Measurements from ENCODE around the gene PTPRD.

Gene PTPRD

GRCh38 chr9:8280811-8281210 is 2332.0 kb downstream of the PTPRD start:
- Histone ChIP-seq H3K36me3 (ENCODE audit: control insufficient read depth, low read length) (no peaks in the 10 kb centered on the region), H3K27ac (ENCODE audit: low read depth, low read length) (no peak overlapping the region), H3K9me3 (ENCODE audit: control insufficient read depth, insufficient read depth, low read length) (no peaks in the 10 kb centered on the region), H3K9me2 (replicated peaks; ENCODE audit: control insufficient read depth, low read length) (no peaks in the 10 kb centered on the region), H3F3A (ENCODE audit: control insufficient read depth, insufficient read depth) (no peaks in the 10 kb centered on the region), H3K4me3 (ENCODE audit: low read length) (no peak overlapping the region), H3K27me3 (ENCODE audit: control insufficient read depth, low read length) (no peaks in the 10 kb centered on the region), H4K20me1 (ENCODE audit: control insufficient read depth, insufficient read depth, low read depth, low read length) (no peaks in the 10 kb centered on the region), H3K79me2 (ENCODE audit: control insufficient read depth, low read length) (no peaks in the 10 kb centered on the region), H3K4me2 (ENCODE audit: low read length) (no peak overlapping the region), H3K4me1 (ENCODE audit: control insufficient read depth, low read length) (no peaks in the 10 kb centered on the region)
- no peak for TF ChIP-seq EZH2phosphoT487 (IDR thresholded peaks at IDR 0.05; ENCODE audit: borderline replicate concordance, low read length)
- no peak for TF ChIP-seq CTCF (IDR thresholded peaks at IDR 0.05; ENCODE audit: low read depth, low read length, poor library complexity, severe bottlenecking)

- Histone ChIP-seq H3K9me3 (ENCODE audit: control insufficient read depth, insufficient read depth, low read length) (no peaks in the 10 kb centered on the region), H3K4me1 (ENCODE audit: control insufficient read depth, low read length) (no peaks in the 10 kb centered on the region), H3K4me2 (ENCODE audit: low read length) (no peak overlapping the region), H3K79me2 (ENCODE audit: control insufficient read depth, low read length) (no peaks in the 10 kb centered on the region), H3K27ac (ENCODE audit: low read depth, low read length) (no peak overlapping the region), H3K9me2 (replicated peaks; ENCODE audit: control insufficient read depth, low read length) (no peaks in the 10 kb centered on the region), H3K36me3 (ENCODE audit: control insufficient read depth, low read length) (no peaks in the 10 kb centered on the region), H3K4me3 (ENCODE audit: low read length) (no peak overlapping the region), H3F3A (ENCODE audit: control insufficient read depth, insufficient read depth) (no peaks in the 10 kb centered on the region), H4K20me1 (ENCODE audit: control insufficient read depth, insufficient read depth, low read depth, low read length) (no peaks in the 10 kb centered on the region), H3K27me3 (ENCODE audit: control insufficient read depth, low read length) (no peaks in the 10 kb centered on the region)
- no peak for TF ChIP-seq CTCF (IDR thresholded peaks at IDR 0.05; ENCODE audit: low read depth, low read length, poor library complexity, severe bottlenecking)
- TF ChIP-seq EZH2phosphoT487 (IDR thresholded peaks at IDR 0.05; ENCODE audit: borderline replicate concordance, low read length), result no peak
Observed at GRCh38 chr9:8278048-8278447, 2334.8 kb downstream of the PTPRD start.

GRCh38 chr9:8270235-8270634 is 2342.6 kb downstream of the PTPRD start:
- Histone ChIP-seq H3K36me3 (ENCODE audit: control insufficient read depth, low read length) (no peaks in the 10 kb centered on the region), H3F3A (ENCODE audit: control insufficient read depth, insufficient read depth) (no peaks in the 10 kb centered on the region), H3K4me3 (ENCODE audit: low read length) (no peak overlapping the region), H3K9me3 (ENCODE audit: control insufficient read depth, insufficient read depth, low read length) (no peaks in the 10 kb centered on the region), H3K27me3 (ENCODE audit: control insufficient read depth, low read length) (no peaks in the 10 kb centered on the region), H3K79me2 (ENCODE audit: control insufficient read depth, low read length) (no peaks in the 10 kb centered on the region), H3K27ac (ENCODE audit: low read depth, low read length) (no peak overlapping the region), H3K9me2 (replicated peaks; ENCODE audit: control insufficient read depth, low read length) (no peaks in the 10 kb centered on the region), H3K4me1 (ENCODE audit: control insufficient read depth, low read length) (no peaks in the 10 kb centered on the region), H4K20me1 (ENCODE audit: control insufficient read depth, insufficient read depth, low read depth, low read length) (no peaks in the 10 kb centered on the region), H3K4me2 (ENCODE audit: low read length) (no peak overlapping the region)
- TF ChIP-seq CTCF (IDR thresholded peaks at IDR 0.05; ENCODE audit: low read depth, low read length, poor library complexity, severe bottlenecking) (no peak), EZH2phosphoT487 (IDR thresholded peaks at IDR 0.05; ENCODE audit: borderline replicate concordance, low read length) (no peak)

DNA sequence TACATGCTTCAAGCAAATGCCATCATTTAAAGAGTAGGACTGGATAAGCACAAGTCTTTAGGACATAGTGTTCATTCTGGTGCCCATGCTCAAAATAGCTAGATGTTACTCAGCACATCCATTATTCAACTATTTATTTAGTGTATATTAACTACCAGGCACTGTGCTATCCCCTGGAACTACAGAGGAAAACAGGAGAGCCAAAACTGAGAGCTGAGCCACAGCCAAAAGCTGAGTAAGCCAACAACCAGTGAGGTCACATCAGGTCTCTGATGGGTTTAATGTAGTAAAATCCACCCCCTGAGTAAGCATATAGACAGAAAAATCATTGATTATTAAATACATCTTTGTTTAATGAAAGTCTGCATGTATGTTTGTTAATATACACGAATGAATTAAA is 2343.9 kb downstream of the PTPRD start:
- no peaks in the 10 kb centered on the region for H3K27me3 ChIP-seq (ENCODE audit: control insufficient read depth, low read length)
- no peak overlapping the region for H3K4me2 ChIP-seq (ENCODE audit: low read length)
- no peaks in the 10 kb centered on the region for H3K9me2 ChIP-seq (replicated peaks; ENCODE audit: control insufficient read depth, low read length)
- H3K4me3 ChIP-seq (ENCODE audit: low read length), result no peak overlapping the region
- H3K4me1 ChIP-seq (ENCODE audit: control insufficient read depth, low read length), result no peaks in the 10 kb centered on the region
- no peaks in the 10 kb centered on the region for H4K20me1 ChIP-seq (ENCODE audit: control insufficient read depth, insufficient read depth, low read depth, low read length)
- no peaks in the 10 kb centered on the region for H3F3A ChIP-seq (ENCODE audit: control insufficient read depth, insufficient read depth)
- TF ChIP-seq EZH2phosphoT487 (IDR thresholded peaks at IDR 0.05; ENCODE audit: borderline replicate concordance, low read length) (no peak), CTCF (IDR thresholded peaks at IDR 0.05; ENCODE audit: low read depth, low read length, poor library complexity, severe bottlenecking) (no peak)
- no peak overlapping the region for H3K27ac ChIP-seq (ENCODE audit: low read depth, low read length)
- H3K79me2 ChIP-seq (ENCODE audit: control insufficient read depth, low read length), result no peaks in the 10 kb centered on the region
- no peaks in the 10 kb centered on the region; the same call in 1 of the 2 replicates for H3K9me3 ChIP-seq (ENCODE audit: control insufficient read depth, insufficient read depth, low read length)
- H3K36me3 ChIP-seq (ENCODE audit: control insufficient read depth, low read length), result no peaks in the 10 kb centered on the region

All from DOHH2 (cell line).